ENCODE measurements around the gene KCNN4. TPM values are rescaled to one million over a fixed set of nuclear protein-coding genes. Genes with fewer than 3 reads are reported as not detected.
"Not testable (repeated sequence)": the region's sequence is repeated elsewhere in the genome, so short reads cannot be mapped to it uniquely, and the experiment has no call there.

The KCNN4 gene
- total RNA-seq, 1 experiment from 2014 or later = 1.7 TPM

GRCh38 chr19:43779820-43780219 is 953 bp downstream of the KCNN4 start:
- no peak for DNase-seq (ENCODE audit: low read depth, low spot score)
- in situ Hi-C loops (cut with HindIII; ENCODE audit: low pct_unique_long_range_greater_than_20kb, low sequenced_read_pairs) = no loop called here

- in situ Hi-C loops (cut with HindIII; ENCODE audit: low pct_unique_long_range_greater_than_20kb, low sequenced_read_pairs) = no loop called here
- DNase-seq (ENCODE audit: low read depth, low spot score) = no peak
Observed at GRCh38 chr19:43779147-43779819, 1.5 kb downstream of the KCNN4 start.

GRCh38 chr19:43778651-43779050 is 2.1 kb downstream of the KCNN4 start:
- in situ Hi-C loops (cut with HindIII; ENCODE audit: low pct_unique_long_range_greater_than_20kb, low sequenced_read_pairs) = no loop called here
- DNase-seq (ENCODE audit: low read depth, low spot score) = no peak

GRCh38 chr19:43777163-43777695 is 3.5 kb downstream of the KCNN4 start:
- DNase-seq (ENCODE audit: low read depth, low spot score) = no peak
- in situ Hi-C loops (cut with HindIII; ENCODE audit: low pct_unique_long_range_greater_than_20kb, low sequenced_read_pairs) = no loop called here

GRCh38 chr19:43776286-43776685 is 4.5 kb downstream of the KCNN4 start:
- in situ Hi-C loops (cut with HindIII; ENCODE audit: low pct_unique_long_range_greater_than_20kb, low sequenced_read_pairs) = no loop called here

GRCh38 chr19:43775299-43775890 is 5.4 kb downstream of the KCNN4 start:
- in situ Hi-C loops (cut with HindIII; ENCODE audit: low pct_unique_long_range_greater_than_20kb, low sequenced_read_pairs) = no loop called here
- DNase-seq (ENCODE audit: low read depth, low spot score) = no peak

More at GRCh38 chr19:43776286-43776685, 4.5 kb downstream of the KCNN4 start:
- no peak for DNase-seq (ENCODE audit: low read depth, low spot score)

- in situ Hi-C loops (cut with HindIII; ENCODE audit: low pct_unique_long_range_greater_than_20kb, low sequenced_read_pairs); DNase-seq (ENCODE audit: low read depth, low spot score): not testable (repeated sequence)
Observed at GRCh38 chr19:43774940-43775258, 5.9 kb downstream of the KCNN4 start.

GRCh38 chr19:43774103-43774939 is 6.5 kb downstream of the KCNN4 start:
- in situ Hi-C loops (cut with HindIII; ENCODE audit: low pct_unique_long_range_greater_than_20kb, low sequenced_read_pairs) = no loop called here
- no peak for DNase-seq (ENCODE audit: low read depth, low spot score)

GRCh38 chr19:43773725-43774102 is 7.1 kb downstream of the KCNN4 start:
- DNase-seq (ENCODE audit: low read depth, low spot score) = no peak
- in situ Hi-C loops (cut with HindIII; ENCODE audit: low pct_unique_long_range_greater_than_20kb, low sequenced_read_pairs) = no loop called here

- no peak for DNase-seq (ENCODE audit: low read depth, low spot score)
- in situ Hi-C loops (cut with HindIII; ENCODE audit: low pct_unique_long_range_greater_than_20kb, low sequenced_read_pairs) = no loop called here
Observed at GRCh38 chr19:43769256-43769655, 11.5 kb downstream of the KCNN4 start.

- DNase-seq (ENCODE audit: low read depth, low spot score) = no peak
- in situ Hi-C loops (cut with HindIII; ENCODE audit: low pct_unique_long_range_greater_than_20kb, low sequenced_read_pairs) = no loop called here
Observed at GRCh38 chr19:43768273-43769050, 12.3 kb downstream of the KCNN4 start.

- in situ Hi-C loops (cut with HindIII; ENCODE audit: low pct_unique_long_range_greater_than_20kb, low sequenced_read_pairs) = no loop called here
- no peak for DNase-seq (ENCODE audit: low read depth, low spot score)
Observed at GRCh38 chr19:43767818-43768217, 13.0 kb downstream of the KCNN4 start.

GRCh38 chr19:43767316-43767715 is 13.5 kb downstream of the KCNN4 start:
- in situ Hi-C loops (cut with HindIII; ENCODE audit: low pct_unique_long_range_greater_than_20kb, low sequenced_read_pairs) = no loop called here
- no peak for DNase-seq (ENCODE audit: low read depth, low spot score)

- in situ Hi-C loops (cut with HindIII; ENCODE audit: low pct_unique_long_range_greater_than_20kb, low sequenced_read_pairs) = no loop called here
Observed at GRCh38 chr19:43766755-43767043, 14.1 kb downstream of the KCNN4 start.

GRCh38 chr19:43765109-43765876 is 15.5 kb downstream of the KCNN4 start:
- in situ Hi-C loops (cut with HindIII; ENCODE audit: low pct_unique_long_range_greater_than_20kb, low sequenced_read_pairs) = no loop called here
- DNase-seq (ENCODE audit: low read depth, low spot score) = peak; percentile 72

More at GRCh38 chr19:43766755-43767043, 14.1 kb downstream of the KCNN4 start:
- DNase-seq (ENCODE audit: low read depth, low spot score) = no peak

- DNase-seq (ENCODE audit: low read depth, low spot score); in situ Hi-C loops (cut with HindIII; ENCODE audit: low pct_unique_long_range_greater_than_20kb, low sequenced_read_pairs): not testable (repeated sequence)
Observed at GRCh38 chr19:43764684-43765083, 16.1 kb downstream of the KCNN4 start.

GRCh38 chr19:43763473-43763939 is 17.3 kb downstream of the KCNN4 start:
- DNase-seq (ENCODE audit: low read depth, low spot score) = no peak
- in situ Hi-C loops (cut with HindIII; ENCODE audit: low pct_unique_long_range_greater_than_20kb, low sequenced_read_pairs) = no loop called here

Measured in SK-MEL-5 (cell line).